Spleen (tissue), 11 donors: ENCODE results near the gene SORCS3. TPM values are rescaled to one million over a fixed set of nuclear protein-coding genes. Genes with fewer than 3 reads are reported as not detected.

Experiments
- DNase-seq: peaks from one replicate; pipeline ENCODE4 v3.0.0-alpha.2; 2020
- H3K27ac ChIP-seq, 8 donors: fragments of 200-600 bp; sonication (generic) in 7 of 8; 1 replicate in 4 of 8; 2 replicates in 4 of 8; pipeline versions ENCODE4 v1.5.0 to v1.8.0; 2016 to 2021; ENCODE audit warnings: inconsistent platforms in 4 of 8, mild to moderate bottlenecking in 4 of 8, moderate library complexity in 1 of 8
- H3K27me3 ChIP-seq, 7 donors: fragments of 200-600 bp; sonication (generic) in 6 of 7; replicated peaks in 1 of 7; 1 replicate in 4 of 7; 2 replicates in 3 of 7; pipeline versions ENCODE4 v1.5.0 to v1.8.0; 2016 to 2021; ENCODE audit warnings: inconsistent platforms in 3 of 7, mild to moderate bottlenecking in 1 of 7
- H3K36me3 ChIP-seq, 6 donors: fragments of 200-600 bp; sonication (generic) in 5 of 6; 1 replicate in 4 of 6; 2 replicates in 2 of 6; pipeline versions ENCODE4 v1.5.0 to v1.8.0; 2016 to 2021; ENCODE audit warnings: inconsistent platforms in 2 of 6
- H3K4me1 ChIP-seq, 6 donors: fragments of 200-600 bp; sonication (generic) in 5 of 6; 1 replicate in 3 of 6; 2 replicates in 3 of 6; pipeline versions ENCODE4 v1.5.0 to v1.8.0; 2016 to 2021; ENCODE audit warnings: inconsistent platforms in 3 of 6
- H3K4me3 ChIP-seq, 8 donors: fragments of 200-600 bp; sonication (generic) in 7 of 8; 1 replicate in 4 of 8; 2 replicates in 4 of 8; pipeline versions ENCODE4 v1.5.0 to v1.8.0; 2016 to 2021; ENCODE audit warnings: inconsistent platforms in 4 of 8, mild to moderate bottlenecking in 4 of 8, moderate library complexity in 2 of 8
- H3K9me3 ChIP-seq, 8 donors: fragments of 200-600 bp; sonication (generic) in 7 of 8; 1 replicate in 4 of 8; 2 replicates in 4 of 8; pipeline versions ENCODE4 v1.5.0 to v1.8.0; 2016 to 2021; ENCODE audit warnings: inconsistent platforms in 4 of 8
- CTCF ChIP-seq, 11 experiments: fragments of 200-600 bp in 7 of 11; fragments of 450-650 bp in 4 of 11; sonication (generic) in 4 of 11; IDR thresholded peaks in 8 of 11; conservative IDR thresholded peaks in 3 of 11; 1 replicate in 7 of 11; 2 replicates in 4 of 11; pipeline versions ENCODE4 v1.4.0 to v1.8.0; 2016 to 2021; ENCODE audit warnings: antibody characterized with exemption in 11 of 11, inconsistent platforms in 4 of 11, mild to moderate bottlenecking in 1 of 11
- POLR2A ChIP-seq, 3 donors: fragments of 450-650 bp; IDR thresholded peaks; one replicate each; pipeline ENCODE4 v1.5.1; 2017; ENCODE audit warnings: antibody characterized with exemption in 3 of 3, mild to moderate bottlenecking in 1 of 3
- POLR2AphosphoS5 ChIP-seq, 3 donors: sonication (generic); formaldehyde crosslinking; IDR thresholded peaks; one replicate each; pipeline ENCODE4 v1.5.1; 2017; ENCODE audit warnings: antibody characterized with exemption in 3 of 3
- WGBS, 5 donors: extraction: QIAGEN DNeasy Blood & Tissue Kit in 3 of 5; methylation state at CpG; one replicate each; pipeline versions ENCODE4 v1.1.5 to v1.1.7; 2013 to 2018; 5-methylcytosine and 5-hydroxymethylcytosine counted together
- intact Hi-C: fragments of 100-400 bp; cut with DNase I; formaldehyde crosslinking; loops from one replicate; pipeline ENCODE4 v1.15.0; 2023; ENCODE audit warnings: low total_unique reads
- polyA plus RNA-seq, 3 donors: library from polyadenylated mRNA; stranded (reverse); fragments of 200-250 nt; gene quantifications; one replicate each; pipeline ENCODE4 v1.2.1, GENCODE V29; 2013
- total RNA-seq, 7 donors: library from RNA; depleted of rRNA in 3 of 7; stranded (reverse); fragments of >200 nt in 3 of 7; fragmentation: NEBNext Ultra II Directional in 4 of 7; extraction: Animal tissue kit (Norgen Biotek cat#: 25700) in 4 of 7; gene quantifications; one replicate each; pipeline versions ENCODE4 v1.1.0 to v1.2.1, GENCODE V29; 2016 to 2021
- donor health status: healthy with polysubstance abuse.
- donor health status: DM: no; HTN: no; CAD: no; lungs with moderate emphysema.
- donor health status: DM: no; HTN: no; CAD: no.
- donor health status: Bipolar disorder and iron deficiency.
- donor health status: healthy.
- donor health status: DM: no; HTN: no; CAD: no.
- donor health status: DM: yes; HTN: yes; CAD: no.

The SORCS3 gene
- total and polyA plus RNA-seq, 10 donors: 0.03 to 0.06 TPM; not detected in 8

GRCh38 chr10:105112862-105113261 is 471.8 kb downstream of the SORCS3 start:
- 36 to 53% (median 44%) methylated on average over 6 of the region's 6 CpGs for WGBS, 5 donors
- no peak for DNase-seq
- intact Hi-C loops: no loop called here
- Histone ChIP-seq H3K4me3 (no peak overlapping the region), H3K27me3 (no peaks in the 10 kb centered on the region), H3K4me1 (no peaks in the 10 kb centered on the region), H3K36me3 (no peaks in the 10 kb centered on the region), H3K9me3 (peaks cover 0 to 8% (median 0%) of the 10 kb centered on the region in 8 donors), H3K27ac (no peak overlapping the region)
- TF ChIP-seq POLR2A (IDR thresholded peaks at IDR 0.05) (no peak), CTCF (IDR thresholded peaks at IDR 0.05 in 8 of 11, conservative IDR thresholded peaks at IDR 0.05 in 3 of 11) (no peak), POLR2AphosphoS5 (IDR thresholded peaks at IDR 0.05) (no peak)

DNA sequence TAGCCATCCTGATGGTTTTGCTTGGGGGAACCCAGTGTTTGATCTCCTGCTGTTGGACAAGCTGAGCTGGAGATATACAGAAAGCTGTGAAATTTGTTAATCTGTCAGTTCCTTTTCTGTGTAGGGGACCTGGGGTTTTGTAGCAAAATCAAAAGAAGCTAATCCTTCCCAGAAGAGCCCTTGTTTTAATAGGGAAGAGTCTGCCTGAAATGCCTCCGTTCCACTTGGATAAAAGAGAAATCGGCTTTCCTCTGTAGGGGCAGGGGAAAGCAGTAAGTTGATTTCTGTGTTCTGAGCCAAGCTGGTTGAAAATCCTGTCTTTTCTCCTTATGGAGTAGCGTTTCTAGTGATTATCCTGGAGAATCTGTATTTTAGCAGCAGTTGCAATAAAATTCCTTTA is 472.6 kb downstream of the SORCS3 start:
- 64 to 80% (median 69%) methylated on average over 3 of the region's 3 CpGs for WGBS, 5 donors
- TF ChIP-seq CTCF (IDR thresholded peaks at IDR 0.05 in 8 of 11, conservative IDR thresholded peaks at IDR 0.05 in 3 of 11): no peak
- TF ChIP-seq POLR2AphosphoS5 (IDR thresholded peaks at IDR 0.05): no peak
- no peak for TF ChIP-seq POLR2A (IDR thresholded peaks at IDR 0.05)
- no peak for DNase-seq
- intact Hi-C loops: no loop called here
- peaks cover 0 to 8% (median 0%) of the 10 kb centered on the region in 8 donors for H3K9me3 ChIP-seq
- no peak overlapping the region for H3K4me3 ChIP-seq
- H3K27ac ChIP-seq: no peak overlapping the region
- no peaks in the 10 kb centered on the region for H3K4me1 ChIP-seq
- no peaks in the 10 kb centered on the region for H3K36me3 ChIP-seq
- no peaks in the 10 kb centered on the region for H3K27me3 ChIP-seq

DNA sequence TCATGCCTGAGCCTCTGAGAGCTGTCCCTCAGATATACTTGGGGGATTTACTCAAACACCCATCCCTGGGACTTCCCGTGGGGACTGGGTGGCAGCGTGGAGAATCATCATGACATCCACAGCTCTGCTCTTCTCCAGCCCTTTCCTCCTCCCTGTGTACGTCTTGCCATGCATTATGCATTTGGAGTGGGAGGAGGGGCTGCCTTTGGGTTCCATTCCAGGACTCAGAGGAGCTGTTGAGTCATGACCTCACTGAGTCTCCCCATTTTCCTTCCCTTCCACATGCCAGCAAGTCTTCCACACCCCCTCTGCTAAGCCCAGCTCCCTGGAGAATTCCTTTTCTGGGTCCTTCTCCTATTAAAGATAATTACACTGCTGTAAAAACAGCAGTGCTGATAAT is 480.7 kb downstream of the SORCS3 start:
- no peaks in the 10 kb centered on the region for H3K4me1 ChIP-seq
- H3K4me3 ChIP-seq: no peak overlapping the region
- TF ChIP-seq CTCF (IDR thresholded peaks at IDR 0.05 in 8 of 11, conservative IDR thresholded peaks at IDR 0.05 in 3 of 11) (no peak), POLR2AphosphoS5 (IDR thresholded peaks at IDR 0.05) (no peak), POLR2A (IDR thresholded peaks at IDR 0.05) (no peak)
- no peaks in the 10 kb centered on the region for H3K27me3 ChIP-seq
- intact Hi-C loops: no loop called here
- H3K36me3 ChIP-seq: no peaks in the 10 kb centered on the region
- no peak overlapping the region for H3K27ac ChIP-seq
- 70 to 85% (median 77%) methylated on average over 3 of the region's 3 CpGs for WGBS, 5 donors
- no peak for DNase-seq
- H3K9me3 ChIP-seq: peaks cover 0 to 12% (median 2%) of the 10 kb centered on the region in 8 donors

DNA sequence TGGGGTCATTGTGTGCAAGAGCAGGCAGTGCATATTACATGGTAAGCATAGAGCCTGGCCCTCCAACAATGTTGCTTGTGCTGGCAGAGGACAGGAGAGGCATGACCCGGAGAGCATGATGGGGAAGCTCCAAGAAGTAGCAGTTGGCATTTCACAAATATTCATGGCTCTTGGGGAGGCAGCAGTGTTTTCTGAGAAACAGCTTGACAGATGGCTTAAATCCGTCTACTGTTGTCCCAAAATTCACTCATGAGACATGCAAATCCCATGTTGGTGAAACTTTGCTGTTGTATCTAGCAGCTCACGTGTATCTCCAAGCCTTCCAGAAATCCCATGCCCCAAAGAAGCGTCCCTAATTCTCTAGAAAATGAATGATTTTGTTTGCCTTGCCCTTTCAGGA is 487.0 kb downstream of the SORCS3 start:
- TF ChIP-seq POLR2A (IDR thresholded peaks at IDR 0.05): no peak
- TF ChIP-seq CTCF (IDR thresholded peaks at IDR 0.05 in 8 of 11, conservative IDR thresholded peaks at IDR 0.05 in 3 of 11): no peak
- TF ChIP-seq POLR2AphosphoS5 (IDR thresholded peaks at IDR 0.05): no peak
- Histone ChIP-seq H3K4me1 (no peaks in the 10 kb centered on the region), H3K9me3 (no peaks in the 10 kb centered on the region), H3K27ac (no peak overlapping the region), H3K27me3 (no peaks in the 10 kb centered on the region), H3K36me3 (no peaks in the 10 kb centered on the region), H3K4me3 (no peak overlapping the region)
- 73 to 86% (median 83%) methylated on average over 4 of the region's 4 CpGs for WGBS, 5 donors
- no peak for DNase-seq
- intact Hi-C loops: no loop called here
